ENCODE measurements around the gene RAP1A.

Gene RAP1A

GRCh38 chr1:111755331-111756123, 135.9 kb downstream of the RAP1A start, which contains the start of gene DDX20:
Gene DDX20 (plus strand): TSS chr1:111755901. CDS start chr1:111755925, 24 bp downstream.
- H3K4me3 ChIP-seq (ENCODE audit: low read depth, low read length), result peak within 1 kb of the TSS; percentile 82
- TF ChIP-seq CTCF (IDR thresholded peaks at IDR 0.05; ENCODE audit: low read depth, low read length, missing control alignments), result peak; percentile 91
- peak; percentile 87 for DNase-seq (ENCODE audit: low read depth)

- TF ChIP-seq CTCF (IDR thresholded peaks at IDR 0.05; ENCODE audit: low read depth, low read length, missing control alignments), result no peak
- H3K4me3 ChIP-seq (ENCODE audit: low read depth, low read length), result peak overlapping the region; percentile 82
- no peak for DNase-seq (ENCODE audit: low read depth)
These were observed 136.5 kb downstream of the RAP1A start for GRCh38 chr1:111756124-111756513.

GRCh38 chr1:111758373-111758772, 138.8 kb downstream of the RAP1A start:
- DNase-seq (ENCODE audit: low read depth), result no peak
- no peak overlapping the region for H3K4me3 ChIP-seq (ENCODE audit: low read depth, low read length)
- no peak for TF ChIP-seq CTCF (IDR thresholded peaks at IDR 0.05; ENCODE audit: low read depth, low read length, missing control alignments)

- no peak for TF ChIP-seq CTCF (IDR thresholded peaks at IDR 0.05; ENCODE audit: low read depth, low read length, missing control alignments)
- DNase-seq (ENCODE audit: low read depth), result no peak
- H3K4me3 ChIP-seq (ENCODE audit: low read depth, low read length), result no peak overlapping the region
These were observed 142.1 kb downstream of the RAP1A start for GRCh38 chr1:111761717-111762116.

GRCh38 chr1:111762332-111762731, 142.7 kb downstream of the RAP1A start:
- H3K4me3 ChIP-seq (ENCODE audit: low read depth, low read length), result no peak overlapping the region
- TF ChIP-seq CTCF (IDR thresholded peaks at IDR 0.05; ENCODE audit: low read depth, low read length, missing control alignments), result no peak
- DNase-seq (ENCODE audit: low read depth), result no peak

Measured in GM12864 (cell line).